ENCODE data around the gene SYNE1. TPM values are rescaled to one million over a fixed set of nuclear protein-coding genes. Genes with fewer than 3 reads are reported as not detected.
"Not testable (repeated sequence)": the region's sequence is repeated elsewhere in the genome, so short reads cannot be mapped to it uniquely, and the experiment has no call there.

The SYNE1 gene
- total RNA-seq, 2 donors from 2014 or later: 135 to 184 TPM

DNA sequence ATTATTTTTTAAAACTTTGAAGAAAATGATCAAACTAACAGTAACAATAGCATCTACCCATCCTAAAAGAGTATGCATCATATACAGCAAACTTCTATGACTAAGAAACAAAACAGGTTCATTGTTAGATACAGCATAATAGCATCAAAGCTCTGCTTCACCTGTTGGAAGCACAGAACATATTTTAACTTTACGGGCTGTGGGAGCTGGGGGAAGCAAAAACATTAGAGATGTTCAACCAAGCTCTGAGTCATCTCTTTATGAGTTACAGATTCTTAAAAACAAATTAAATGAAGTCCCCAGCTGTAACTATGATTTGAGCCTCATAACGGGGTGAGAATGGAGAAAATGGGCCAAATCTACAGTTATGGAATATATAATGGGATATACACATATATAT is 63.4 kb downstream of the SYNE1 start:
- DNase-seq (ENCODE audit: low spot score): no peak
- intact Hi-C loops (cut with DNase I): no loop called here

DNA sequence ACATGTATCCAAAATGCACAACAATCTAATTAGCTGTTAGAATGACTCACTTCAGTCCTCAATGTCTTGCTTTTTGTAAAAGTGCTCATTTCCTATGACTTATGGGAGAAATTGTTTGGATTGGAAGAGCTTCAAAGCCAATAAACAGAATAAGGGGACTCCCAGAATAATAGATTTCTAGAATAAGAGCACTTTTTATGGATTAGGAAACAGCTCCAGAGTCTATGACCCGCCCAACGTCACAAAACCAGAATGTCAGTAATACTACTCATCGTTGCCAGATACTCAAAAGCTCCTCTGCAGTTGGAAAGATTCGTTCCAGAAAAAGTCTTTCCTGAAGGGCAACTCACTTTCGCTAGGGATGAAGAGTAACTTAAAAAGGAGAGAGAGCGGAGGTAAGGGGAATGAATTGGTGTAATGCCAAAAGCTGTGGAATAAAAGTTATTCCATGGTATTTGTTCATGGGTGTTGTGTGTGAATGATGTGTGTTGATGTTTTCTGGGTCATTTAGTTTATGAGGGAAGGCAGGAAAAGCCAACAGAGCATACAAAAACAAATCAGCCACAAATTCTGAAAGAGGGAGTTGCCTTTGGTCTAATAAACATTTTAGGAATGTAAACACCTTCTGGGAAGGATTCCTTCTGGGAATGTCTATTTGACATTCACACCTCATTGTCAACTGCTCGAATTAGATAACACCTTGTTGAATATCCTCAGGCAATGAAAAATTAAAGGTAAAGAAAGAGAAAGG is 64.6 kb downstream of the SYNE1 start:
- no peak for DNase-seq (ENCODE audit: low spot score)
- intact Hi-C loops (cut with DNase I): no loop called here

DNA sequence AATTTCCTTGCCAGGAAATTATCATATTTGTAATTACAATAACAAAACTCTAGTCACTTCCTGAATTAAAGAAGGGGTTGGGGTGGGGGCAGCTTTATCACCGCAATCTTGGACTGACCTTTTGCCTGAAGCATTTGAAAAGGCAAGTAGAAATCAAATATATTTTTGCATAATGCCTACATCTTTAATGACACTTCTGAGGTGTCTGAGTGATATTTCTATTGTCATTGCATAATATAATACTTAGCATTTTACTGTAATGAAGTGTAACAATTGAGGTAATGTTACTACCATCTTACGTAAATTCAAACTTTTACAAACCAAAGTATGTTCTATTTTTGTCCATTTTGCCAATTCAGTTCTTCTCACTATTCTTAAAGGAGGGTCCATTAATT is 65.2 kb downstream of the SYNE1 start:
- no peak for DNase-seq (ENCODE audit: low spot score)
- intact Hi-C loops (cut with DNase I): no loop called here

DNA sequence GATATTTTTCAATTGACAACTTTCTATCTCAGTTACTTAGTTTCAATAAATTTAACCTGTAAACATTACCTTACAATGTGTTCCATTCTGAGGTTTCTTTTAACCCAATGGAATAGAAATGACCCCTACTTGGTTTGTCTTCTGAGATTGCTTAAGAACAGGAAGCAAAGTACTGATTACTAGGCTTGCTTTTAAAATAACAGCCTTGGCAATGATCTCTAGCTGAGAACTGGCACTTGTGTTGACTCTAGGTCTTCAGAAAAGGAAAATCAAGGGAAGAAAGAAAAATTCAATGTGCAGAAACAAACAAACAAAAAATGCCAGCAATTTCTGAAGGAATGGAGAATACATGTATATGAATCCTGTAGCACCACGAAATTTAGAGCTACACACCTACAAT is 66.1 kb downstream of the SYNE1 start:
- DNase-seq (ENCODE audit: low spot score): no peak
- intact Hi-C loops (cut with DNase I): no loop called here

DNA sequence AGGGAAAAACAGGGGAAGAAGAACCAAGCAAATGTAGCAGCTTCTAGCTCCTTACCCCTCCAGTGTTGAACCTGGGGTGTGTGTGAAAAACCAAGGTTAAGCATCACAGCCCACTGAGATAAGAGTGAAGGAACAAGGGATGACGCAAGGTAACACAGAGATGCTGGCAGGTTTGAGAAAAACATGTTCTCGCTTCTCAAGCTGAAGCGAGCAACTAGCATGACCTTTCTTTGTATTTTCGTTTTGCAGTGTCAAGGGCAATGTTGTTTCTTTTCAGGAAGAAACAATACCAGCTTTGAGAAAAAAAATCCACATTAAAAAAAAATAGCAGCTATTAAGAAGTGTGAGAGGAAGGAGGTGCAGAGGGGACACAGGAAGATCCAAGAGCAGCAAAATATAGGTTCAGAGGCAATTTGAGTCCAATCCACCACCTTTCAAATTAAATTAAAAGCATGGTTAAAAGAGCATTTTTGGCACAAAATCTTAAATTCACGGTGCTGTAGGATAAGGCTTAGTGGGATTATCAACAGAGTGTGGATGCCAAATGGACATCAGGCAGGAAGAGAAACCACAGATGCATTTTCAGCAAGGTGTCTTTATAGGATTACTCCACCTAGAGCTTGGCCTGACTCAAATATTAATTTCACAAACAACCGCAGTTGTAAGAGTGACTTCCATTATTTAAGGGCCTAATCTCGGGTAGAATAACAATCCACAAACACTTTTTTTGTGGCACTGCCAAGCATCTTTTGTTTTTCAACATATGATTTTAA is 70.9 kb downstream of the SYNE1 start:
- intact Hi-C loops (cut with DNase I): no loop called here
- DNase-seq (ENCODE audit: low spot score): no peak

DNA sequence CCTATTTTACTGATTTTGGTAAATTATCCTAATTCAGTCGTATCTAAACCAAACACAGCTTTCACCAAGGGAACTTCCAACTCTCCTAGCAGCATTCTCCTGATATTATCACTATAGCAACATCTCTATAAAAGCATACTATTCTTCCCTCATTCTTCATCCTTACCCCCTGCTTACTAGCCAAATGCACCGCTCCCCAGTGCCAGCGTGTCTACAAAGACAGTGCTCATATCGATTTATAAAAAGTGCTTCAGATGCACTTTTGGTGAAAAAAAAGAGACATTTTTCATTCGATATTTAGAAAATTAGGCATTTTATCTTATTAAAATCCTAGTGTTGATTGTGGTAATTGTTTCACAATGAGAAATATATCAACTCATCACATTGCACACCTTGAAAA is 74.0 kb downstream of the SYNE1 start:
- no peak for DNase-seq (ENCODE audit: low spot score)
- intact Hi-C loops (cut with DNase I): no loop called here

DNA sequence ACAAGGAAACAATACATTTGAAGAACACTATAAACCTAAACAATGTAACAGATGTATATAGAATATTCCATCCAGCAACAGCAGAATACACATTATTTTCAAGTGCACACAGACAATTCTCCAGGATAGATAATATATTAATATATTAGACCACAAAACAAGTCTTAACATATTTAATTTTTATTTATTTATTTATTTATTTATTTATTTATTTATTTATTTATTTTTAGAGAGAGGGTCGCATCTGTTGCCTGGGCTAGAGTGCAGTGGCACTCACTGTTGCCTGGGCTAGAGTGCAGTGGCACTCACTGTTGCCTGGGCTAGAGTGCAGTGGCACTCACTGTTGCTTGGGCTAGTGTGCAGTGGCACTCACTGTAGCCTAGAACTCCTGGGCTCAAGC is 78.4 kb downstream of the SYNE1 start:
- intact Hi-C loops (cut with DNase I); DNase-seq (ENCODE audit: low spot score): not testable (repeated sequence)

DNA sequence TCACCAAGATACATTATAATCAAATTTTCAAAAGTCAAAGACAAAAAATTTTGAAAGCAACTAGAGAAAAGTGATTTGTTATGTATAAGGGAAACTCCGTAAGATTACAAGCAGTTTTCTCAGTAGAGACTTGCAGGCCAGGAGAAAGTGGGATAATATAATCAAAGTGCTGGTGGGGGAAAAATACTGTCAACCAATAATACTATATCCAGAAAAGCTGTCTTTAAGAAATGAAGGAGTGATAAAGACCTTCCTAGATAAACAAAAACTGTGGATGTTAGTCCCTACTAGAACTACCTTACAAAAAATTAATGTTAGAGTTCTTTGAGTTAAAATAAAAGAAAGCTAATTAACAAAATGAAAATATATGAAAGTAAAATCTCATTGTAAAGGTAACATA is 79.7 kb downstream of the SYNE1 start:
- no peak for DNase-seq (ENCODE audit: low spot score)
- intact Hi-C loops (cut with DNase I): no loop called here

DNA sequence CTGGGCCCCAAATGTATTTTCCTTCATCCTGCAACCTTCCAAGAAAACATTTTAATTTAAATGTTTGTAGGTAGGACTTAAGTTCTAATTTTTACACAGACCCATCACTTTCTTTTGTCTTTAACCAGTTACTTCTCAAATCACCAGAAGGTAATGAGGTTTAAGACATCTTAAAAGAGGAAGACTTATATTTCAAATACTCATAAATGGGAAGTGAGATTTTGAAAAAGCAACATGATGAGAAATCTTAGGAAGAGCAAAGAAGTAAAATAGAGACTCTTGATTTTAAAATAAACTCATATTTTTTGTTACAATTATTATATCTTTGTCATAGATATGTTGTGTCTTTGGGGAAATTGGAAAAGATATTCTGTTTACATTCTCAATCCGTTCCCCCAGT is 82.3 kb downstream of the SYNE1 start:
- DNase-seq (ENCODE audit: low spot score): no peak
- intact Hi-C loops (cut with DNase I): loop anchor here in 1 of 2 donors (5.0 kb wide), 1 partner anchor 117 kb away; no protein-coding TSS in a partner anchor

DNA sequence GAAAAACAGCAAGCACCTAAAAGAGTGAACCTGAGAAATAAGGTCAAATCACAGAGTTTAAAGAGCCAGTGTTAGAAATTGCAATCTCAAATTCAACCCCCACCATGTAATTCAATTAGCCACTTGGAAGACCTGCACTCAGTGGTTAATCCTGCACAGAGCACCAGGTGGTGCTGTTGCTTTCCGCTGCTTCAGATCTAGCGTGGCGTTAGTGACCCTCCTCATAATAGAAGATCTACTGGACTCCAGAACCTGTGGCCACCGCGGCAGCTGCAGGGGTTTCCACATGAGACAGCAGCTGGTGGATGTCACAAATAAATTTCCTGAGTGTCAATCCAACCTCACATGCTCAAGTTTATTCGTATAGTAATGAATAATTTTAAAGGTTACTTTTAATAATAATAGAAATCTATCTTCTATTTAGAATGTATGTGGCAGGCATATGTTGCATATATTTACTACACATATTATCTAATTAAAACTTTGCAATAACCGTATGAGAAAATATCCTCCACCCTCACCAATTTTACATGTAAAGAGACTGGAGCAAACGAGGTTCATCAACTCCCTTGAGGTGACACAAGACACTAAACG is 84.4 kb downstream of the SYNE1 start:
- DNase-seq (ENCODE audit: low spot score): peak; percentile 86
- intact Hi-C loops (cut with DNase I): loop anchor here in 1 of 2 donors (5.0 kb wide), 1 partner anchor 120 kb away; no protein-coding TSS in a partner anchor

DNA sequence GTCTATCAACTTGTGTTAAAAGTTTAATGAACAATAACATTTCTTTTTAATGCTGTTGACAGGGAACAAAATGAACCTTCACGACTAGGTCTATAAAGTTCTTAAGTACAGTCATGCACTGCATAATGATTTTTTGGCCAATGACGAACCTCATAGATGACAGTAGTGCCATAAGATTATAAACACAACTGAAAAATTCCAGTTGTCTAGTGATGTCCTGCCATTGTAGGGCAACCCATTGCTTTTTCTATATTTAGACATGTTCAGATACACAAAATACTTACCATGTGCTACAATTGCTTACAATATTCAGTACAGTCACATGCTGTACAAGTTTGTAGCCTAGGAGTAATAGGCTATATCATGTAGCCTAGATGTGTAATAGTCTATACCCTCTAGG is 93.6 kb downstream of the SYNE1 start:
- intact Hi-C loops (cut with DNase I): no loop called here
- DNase-seq (ENCODE audit: low spot score): no peak

DNA sequence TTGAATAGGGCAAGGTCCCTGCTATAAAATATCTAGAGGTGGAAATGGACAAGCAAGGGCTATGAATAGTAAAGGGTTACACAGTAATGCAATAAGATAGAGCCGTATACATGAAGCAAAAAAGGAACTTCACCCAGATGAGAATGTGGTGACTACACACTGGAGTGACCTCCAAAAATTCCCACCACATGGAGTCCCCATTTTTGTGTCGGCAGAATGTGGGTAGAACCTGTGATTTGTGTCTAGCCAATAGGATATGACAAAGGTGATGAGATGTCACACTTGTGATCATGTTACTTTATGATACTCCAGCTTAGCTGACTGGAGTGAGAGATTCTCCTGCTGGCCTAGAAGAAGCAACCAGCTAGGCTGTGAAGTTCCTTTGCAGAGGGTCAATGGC is 96.8 kb downstream of the SYNE1 start:
- no peak for DNase-seq (ENCODE audit: low spot score)
- intact Hi-C loops (cut with DNase I): no loop called here

DNA sequence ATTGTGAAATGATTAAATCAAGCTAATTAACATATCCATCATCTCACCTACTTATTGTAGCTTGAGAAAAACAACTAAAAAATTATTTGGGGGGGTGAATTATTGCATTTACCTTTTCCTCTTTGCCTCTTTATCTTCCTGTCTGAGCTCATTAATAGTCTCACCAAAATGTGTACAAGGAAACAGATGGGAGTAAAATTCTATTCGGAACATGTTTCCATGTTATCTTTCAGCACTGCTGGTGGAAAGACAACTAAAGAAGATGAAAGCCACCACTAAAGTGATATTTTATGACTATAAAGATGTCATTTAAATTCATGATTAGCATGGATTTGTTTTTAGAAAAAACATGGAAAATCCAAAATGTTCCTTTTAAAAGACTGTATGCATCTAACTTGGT is 102.6 kb downstream of the SYNE1 start:
- intact Hi-C loops (cut with DNase I): no loop called here
- no peak for DNase-seq (ENCODE audit: low spot score)

DNA sequence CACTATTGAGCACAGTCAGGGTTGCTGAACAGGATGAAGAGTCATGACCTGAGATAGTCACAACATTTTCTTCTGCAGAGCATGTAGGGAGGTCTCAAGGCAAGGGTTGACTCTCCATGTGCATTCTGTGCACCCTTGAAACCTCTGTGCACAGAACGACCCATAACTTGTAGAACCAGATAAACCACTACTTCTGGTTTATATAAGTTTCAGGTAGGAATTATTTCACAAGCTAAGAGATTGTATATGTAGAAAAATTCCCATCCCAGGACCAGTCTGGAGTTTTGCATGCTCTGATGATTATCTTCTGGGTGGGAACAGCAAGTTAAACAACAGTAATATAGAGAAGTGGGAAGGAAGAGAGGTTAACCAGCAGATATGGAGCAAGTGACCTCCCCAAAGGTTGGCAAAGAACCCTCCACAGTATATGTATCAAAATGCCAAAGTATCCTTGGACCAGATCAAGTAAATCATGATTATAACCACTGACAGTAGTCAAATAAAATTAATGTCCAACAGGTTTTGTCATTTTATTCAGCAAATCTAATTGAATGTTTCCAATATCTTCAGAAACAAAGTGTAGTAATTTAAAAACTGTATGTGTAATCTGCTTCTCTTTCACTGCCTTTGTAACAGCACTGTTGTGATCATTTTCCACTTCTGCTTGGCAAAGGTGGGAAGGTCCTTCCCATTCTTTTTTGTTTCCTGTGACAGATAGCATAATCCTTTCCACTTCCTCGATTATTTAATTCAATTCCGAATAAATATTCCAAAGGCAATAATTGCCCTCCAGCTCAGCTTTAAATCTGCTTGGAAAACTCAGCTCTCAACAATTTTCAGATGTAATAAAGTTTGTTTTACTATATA is 104.4 kb downstream of the SYNE1 start:
- no peak for DNase-seq (ENCODE audit: low spot score)
- intact Hi-C loops (cut with DNase I): no loop called here

DNA sequence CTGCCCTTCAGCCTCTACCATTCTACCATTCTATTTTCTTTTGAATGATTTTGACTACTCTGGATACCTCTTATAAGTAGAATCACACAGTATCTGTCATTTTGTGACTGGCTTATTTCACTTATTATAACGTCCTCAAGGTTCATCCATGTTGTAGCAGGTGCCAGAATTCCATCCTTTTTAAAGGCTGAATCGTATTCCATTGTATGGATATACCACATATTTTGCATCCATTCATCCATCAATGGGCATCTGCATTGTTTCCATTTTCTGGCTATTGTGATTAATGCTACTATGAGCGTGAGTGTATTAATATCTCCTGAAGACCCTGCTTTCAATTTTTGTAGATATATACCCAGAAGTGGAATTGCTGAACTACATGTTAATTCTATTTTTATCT is 105.5 kb downstream of the SYNE1 start:
- intact Hi-C loops (cut with DNase I): no loop called here
- no peak for DNase-seq (ENCODE audit: low spot score)

DNA sequence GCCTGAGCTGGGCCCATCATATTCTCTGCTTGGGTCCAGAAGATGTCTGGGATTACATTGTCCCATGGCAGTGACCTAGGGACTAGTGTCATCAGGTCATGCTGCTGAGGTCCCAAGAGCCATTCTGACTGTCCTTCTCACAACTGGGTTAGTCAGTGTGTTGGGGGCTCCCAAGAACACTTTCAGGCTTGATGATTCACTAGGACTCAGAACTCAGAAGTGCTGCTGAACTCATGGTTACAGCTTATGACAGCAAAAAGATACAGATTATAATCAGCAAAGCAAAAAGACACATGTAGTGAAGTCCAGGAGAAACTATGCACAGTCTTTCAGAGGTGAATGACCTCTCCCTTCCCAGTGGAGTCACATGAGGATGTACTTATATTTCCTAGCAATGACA is 107.8 kb downstream of the SYNE1 start:
- intact Hi-C loops (cut with DNase I): no loop called here
- DNase-seq (ENCODE audit: low spot score): no peak

DNA sequence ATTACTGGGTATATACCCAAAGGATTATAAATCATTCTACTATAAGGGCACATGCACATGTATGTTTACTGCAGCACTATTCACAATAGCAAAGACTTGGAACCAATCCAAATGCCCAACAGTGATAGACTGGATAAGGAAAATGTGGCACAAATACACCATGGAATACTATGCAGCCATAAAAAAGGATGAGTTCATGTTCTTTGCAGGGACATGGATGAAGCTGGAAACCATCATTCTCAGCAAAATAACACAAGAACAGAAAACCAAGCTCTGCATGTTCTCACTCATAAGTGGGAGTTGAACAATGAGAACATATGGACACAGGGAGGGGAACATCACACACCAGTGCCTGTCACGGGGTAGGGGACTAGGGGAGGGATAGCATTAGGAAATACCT is 123.0 kb downstream of the SYNE1 start:
- DNase-seq (ENCODE audit: low spot score); intact Hi-C loops (cut with DNase I): not testable (repeated sequence)

DNA sequence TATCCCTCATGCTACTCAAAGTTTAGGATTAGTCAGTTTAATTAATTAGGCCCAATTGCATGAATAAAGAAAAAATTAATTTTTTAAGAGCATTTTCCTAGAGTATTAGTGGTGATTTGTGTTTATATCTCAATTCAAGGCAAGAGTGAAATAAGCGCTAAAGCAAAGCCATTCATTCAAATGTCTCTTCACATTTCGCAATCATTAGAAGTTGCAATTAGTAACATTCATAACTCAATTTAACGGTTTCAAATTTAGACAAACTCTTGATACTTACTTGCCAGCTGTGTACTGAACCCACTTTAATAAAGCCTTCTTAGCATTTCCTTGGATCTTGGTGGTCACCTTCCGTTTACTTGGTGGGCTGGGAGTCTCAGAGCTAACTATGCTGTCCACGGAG is 127.2 kb downstream of the SYNE1 start:
- intact Hi-C loops (cut with DNase I): no loop called here
- DNase-seq (ENCODE audit: low spot score): no peak

DNA sequence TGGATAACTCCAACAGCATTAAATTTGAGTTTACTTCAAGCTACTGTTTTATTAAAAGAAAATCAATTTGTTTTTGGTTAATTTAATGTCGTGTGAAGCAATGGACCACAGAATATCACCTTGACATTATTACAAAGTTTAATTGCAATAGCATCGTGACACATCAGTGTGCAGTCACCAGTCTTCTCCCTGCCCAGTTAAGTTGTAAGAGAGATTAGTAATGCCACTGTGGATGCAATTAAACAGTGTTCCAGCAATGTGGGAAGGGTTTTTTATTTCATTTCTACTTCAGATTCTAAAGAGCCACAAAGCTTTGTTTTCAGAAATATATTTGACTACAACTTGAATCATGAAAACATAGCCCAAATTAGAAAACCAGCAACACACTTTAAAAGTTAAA is 128.7 kb downstream of the SYNE1 start:
- DNase-seq (ENCODE audit: low spot score): no peak
- intact Hi-C loops (cut with DNase I): no loop called here

DNA sequence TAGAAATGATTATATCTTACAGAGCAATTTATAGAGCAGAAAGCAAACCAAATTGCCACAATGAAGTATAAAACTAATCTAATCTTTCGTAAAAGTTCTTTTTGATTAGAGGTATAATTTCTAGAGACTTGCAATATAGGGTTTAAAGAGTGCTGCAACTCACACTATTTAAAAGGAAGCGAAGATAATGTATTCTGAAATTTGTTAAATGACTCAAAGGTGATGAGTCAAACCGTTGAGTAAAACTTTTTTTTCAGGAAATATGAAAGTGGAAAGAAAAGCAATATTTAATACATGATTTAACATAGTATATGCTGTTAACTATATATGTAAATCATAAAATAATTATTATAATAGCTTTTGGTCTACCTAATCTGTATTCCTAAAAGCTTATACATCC is 133.6 kb downstream of the SYNE1 start:
- intact Hi-C loops (cut with DNase I): no loop called here
- no peak for DNase-seq (ENCODE audit: low spot score)

Data from posterior vena cava (tissue), 2 donors.